Measurements from ENCODE around the gene POFUT2.

GRCh38 chr21:45260191-45260825, 27.4 kb downstream of the POFUT2 start:
- TF ChIP-seq CTCF (conservative IDR thresholded peaks at IDR 0.05; ENCODE audit: low read depth, low read length), result no peak
- TF ChIP-seq EZH2 (IDR thresholded peaks at IDR 0.05; ENCODE audit: borderline replicate concordance, low read depth, low read length, poor library complexity, severe bottlenecking), result no peak
